Bronchial epithelial cell (primary cell): ENCODE data around the gene C12orf50. TPM values are rescaled to one million over a fixed set of nuclear protein-coding genes. Genes with fewer than 3 reads are reported as not detected.
A peak's percentile ranks its signal among the peaks of the same experiment; 100 is the strongest.

ENCODE experiments used
- DNase-seq: peaks from one replicate; pipeline ENCODE4 v3.0.0-alpha.2; 2010; ENCODE audit warnings: low read depth
- FAIRE-seq: peaks from 2 replicates; lab custom pipeline; 2011; peaks lifted over from hg19 to GRCh38; lab: Jason Lieb, UNC
- H3K27me3 ChIP-seq: 2 replicates; pipeline ENCODE4 v1.5.1; 2011; ENCODE audit warnings: low read length; ENCODE audit not compliant: control insufficient read depth, insufficient read depth
- H3K36me3 ChIP-seq: 2 replicates; pipeline ENCODE4 v1.5.1; 2011; ENCODE audit warnings: low read length; ENCODE audit not compliant: control insufficient read depth, insufficient read depth
- H3K4me3 ChIP-seq: 2 replicates; pipeline ENCODE4 v1.5.1; 2011; ENCODE audit warnings: mild to moderate bottlenecking, low read depth, low read length, control low read depth
- CTCF ChIP-seq: IDR thresholded peaks from 2 replicates; pipeline ENCODE4 v1.5.1; 2011; ENCODE audit warnings: mild to moderate bottlenecking, moderate library complexity, low read length, control low read depth, inconsistent platforms; ENCODE audit not compliant: insufficient read depth, severe bottlenecking
- total RNA-seq: library from RNA; depleted of rRNA; stranded (reverse); fragments of >200 nt; gene quantifications from 2 replicates; pipeline ENCODE4 v1.2.1, GENCODE V29; 2014

C12orf50 gene
- total RNA-seq, 1 donor from 2014 or later = not detected

GRCh38 chr12:87943023-87943422 is 86.2 kb downstream of the C12orf50 start:
- TF ChIP-seq CTCF = no peak
- no peak for FAIRE-seq
- DNase-seq = no peak
- H3K36me3 ChIP-seq = no peaks in the 10 kb centered on the region
- H3K27me3 ChIP-seq = no peaks in the 10 kb centered on the region
- no peak overlapping the region for H3K4me3 ChIP-seq

GRCh38 chr12:87939182-87939581 is 90.0 kb downstream of the C12orf50 start:
- Histone ChIP-seq H3K36me3 (no peaks in the 10 kb centered on the region), H3K4me3 (no peak overlapping the region), H3K27me3 (no peaks in the 10 kb centered on the region)
- no peak for FAIRE-seq
- no peak for TF ChIP-seq CTCF
- no peak for DNase-seq

- DNase-seq (peak; percentile 64), FAIRE-seq (no peak)
- Histone ChIP-seq H3K27me3 (no peaks in the 10 kb centered on the region), H3K4me3 (no peak overlapping the region), H3K36me3 (no peaks in the 10 kb centered on the region)
- TF ChIP-seq CTCF = no peak
These were observed 94.0 kb downstream of the C12orf50 start for GRCh38 chr12:87935216-87935615.

GRCh38 chr12:87933991-87934390 is 95.2 kb downstream of the C12orf50 start:
- no peaks in the 10 kb centered on the region for H3K27me3 ChIP-seq
- H3K4me3 ChIP-seq = no peak overlapping the region
- no peak for TF ChIP-seq CTCF
- DNase-seq (no peak), FAIRE-seq (no peak)
- H3K36me3 ChIP-seq = no peaks in the 10 kb centered on the region

- no peak for TF ChIP-seq CTCF
- Histone ChIP-seq H3K4me3 (no peak overlapping the region), H3K27me3 (no peaks in the 10 kb centered on the region), H3K36me3 (no peaks in the 10 kb centered on the region)
- peak; percentile 99 for DNase-seq
- FAIRE-seq = peak; percentile 96
These were observed 97.4 kb downstream of the C12orf50 start for GRCh38 chr12:87931812-87932211.

- H3K4me3 ChIP-seq = no peak overlapping the region
- no peaks in the 10 kb centered on the region for H3K36me3 ChIP-seq
- TF ChIP-seq CTCF = no peak
- H3K27me3 ChIP-seq = no peaks in the 10 kb centered on the region
- FAIRE-seq = no peak
- no peak for DNase-seq
These were observed 98.6 kb downstream of the C12orf50 start for GRCh38 chr12:87930627-87931026.
